ENCODE results near the gene OR10J5.
"Not testable (repeated sequence)": the region's sequence is repeated elsewhere in the genome, so short reads cannot be mapped to it uniquely, and the experiment has no call there.

Gene OR10J5

GRCh38 chr1:159548126-159548525 lies 12.3 kb upstream of the OR10J5 start:
- Histone ChIP-seq H4K20me1 (ENCODE audit: insufficient read depth, low read length) (no peaks in the 10 kb centered on the region), H3K27me3 (ENCODE audit: insufficient read depth, low read length, poor library complexity) (no peaks in the 10 kb centered on the region), H3K27ac (ENCODE audit: low read length) (no peak overlapping the region), H2AFZ (ENCODE audit: low read depth, low read length) (no peak overlapping the region), H3K36me3 (ENCODE audit: insufficient read depth, low read length) (no peaks in the 10 kb centered on the region), H3K79me2 (ENCODE audit: insufficient read depth, low read length) (no peaks in the 10 kb centered on the region), H3K4me2 (ENCODE audit: insufficient read depth, low read length) (no peak overlapping the region), H3K4me1 (ENCODE audit: insufficient read depth, low read length) (no peaks in the 10 kb centered on the region), H3K9ac (ENCODE audit: low read depth, low read length) (no peak overlapping the region), H3K4me3 (ENCODE audit: low read depth in 1 of 2, low read length in 2 of 2) (no peak overlapping the region), H3K9me3 (ENCODE audit: insufficient read depth, low read length, severe bottlenecking) (no peaks in the 10 kb centered on the region)
- no peak for TF ChIP-seq EZH2 (IDR thresholded peaks at IDR 0.05; ENCODE audit: borderline replicate concordance, low read depth, low read length, severe bottlenecking)
- TF ChIP-seq CTCF (IDR thresholded peaks at IDR 0.05; ENCODE audit: borderline replicate concordance, extremely low read depth, low read length, poor library complexity, severe bottlenecking) = no peak
- ATAC-seq (ENCODE audit: insufficient read depth, low read depth) (no peak), DNase-seq (no peak)

GRCh38 chr1:159532922-159533321 lies 2.9 kb downstream of the OR10J5 start:
- H2AFZ ChIP-seq (ENCODE audit: low read depth, low read length) = no peak overlapping the region
- H3K4me2 ChIP-seq (ENCODE audit: insufficient read depth, low read length) = no peak overlapping the region
- H3K4me3 ChIP-seq (ENCODE audit: low read depth in 1 of 2, low read length in 2 of 2) = no peak overlapping the region
- H3K79me2 ChIP-seq (ENCODE audit: insufficient read depth, low read length) = no peaks in the 10 kb centered on the region
- no peak overlapping the region for H3K27ac ChIP-seq (ENCODE audit: low read length)
- DNase-seq (no peak), ATAC-seq (ENCODE audit: insufficient read depth, low read depth) (no peak)
- H4K20me1 ChIP-seq (ENCODE audit: insufficient read depth, low read length) = no peaks in the 10 kb centered on the region
- TF ChIP-seq EZH2 (IDR thresholded peaks at IDR 0.05; ENCODE audit: borderline replicate concordance, low read depth, low read length, severe bottlenecking) (no peak), CTCF (IDR thresholded peaks at IDR 0.05; ENCODE audit: borderline replicate concordance, extremely low read depth, low read length, poor library complexity, severe bottlenecking) (no peak)
- H3K9ac ChIP-seq (ENCODE audit: low read depth, low read length) = no peak overlapping the region
- H3K9me3 ChIP-seq (ENCODE audit: insufficient read depth, low read length, severe bottlenecking) = no peaks in the 10 kb centered on the region
- no peaks in the 10 kb centered on the region for H3K36me3 ChIP-seq (ENCODE audit: insufficient read depth, low read length)
- no peaks in the 10 kb centered on the region for H3K4me1 ChIP-seq (ENCODE audit: insufficient read depth, low read length)
- peaks cover 4% of the 10 kb centered on the region for H3K27me3 ChIP-seq (ENCODE audit: insufficient read depth, low read length, poor library complexity)

- not testable (repeated sequence) for H3K9me3 ChIP-seq (ENCODE audit: insufficient read depth, low read length, severe bottlenecking); ATAC-seq (ENCODE audit: insufficient read depth, low read depth); H4K20me1 ChIP-seq (ENCODE audit: insufficient read depth, low read length); H3K27me3 ChIP-seq (ENCODE audit: insufficient read depth, low read length, poor library complexity); H3K79me2 ChIP-seq (ENCODE audit: insufficient read depth, low read length); H3K4me2 ChIP-seq (ENCODE audit: insufficient read depth, low read length); DNase-seq; H3K4me3 ChIP-seq (ENCODE audit: low read depth in 1 of 2, low read length in 2 of 2); H3K36me3 ChIP-seq (ENCODE audit: insufficient read depth, low read length); H3K4me1 ChIP-seq (ENCODE audit: insufficient read depth, low read length); H2AFZ ChIP-seq (ENCODE audit: low read depth, low read length); H3K27ac ChIP-seq (ENCODE audit: low read length); H3K9ac ChIP-seq (ENCODE audit: low read depth, low read length)
Measured at GRCh38 chr1:159524792-159525191, 11.0 kb downstream of the OR10J5 start.

- H3K4me1 ChIP-seq (ENCODE audit: insufficient read depth, low read length) = no peaks in the 10 kb centered on the region
- no peak overlapping the region for H3K4me3 ChIP-seq (ENCODE audit: low read depth in 1 of 2, low read length in 2 of 2)
- H3K27ac ChIP-seq (ENCODE audit: low read length) = no peak overlapping the region
- no peaks in the 10 kb centered on the region for H3K27me3 ChIP-seq (ENCODE audit: insufficient read depth, low read length, poor library complexity)
- no peaks in the 10 kb centered on the region for H3K79me2 ChIP-seq (ENCODE audit: insufficient read depth, low read length)
- H3K9me3 ChIP-seq (ENCODE audit: insufficient read depth, low read length, severe bottlenecking) = no peaks in the 10 kb centered on the region
- no peak overlapping the region for H2AFZ ChIP-seq (ENCODE audit: low read depth, low read length)
- DNase-seq = no peak
- ATAC-seq (ENCODE audit: insufficient read depth, low read depth) = no peak
- no peak overlapping the region for H3K4me2 ChIP-seq (ENCODE audit: insufficient read depth, low read length)
- no peaks in the 10 kb centered on the region for H3K36me3 ChIP-seq (ENCODE audit: insufficient read depth, low read length)
- TF ChIP-seq CTCF (IDR thresholded peaks at IDR 0.05; ENCODE audit: borderline replicate concordance, extremely low read depth, low read length, poor library complexity, severe bottlenecking) (no peak), EZH2 (IDR thresholded peaks at IDR 0.05; ENCODE audit: borderline replicate concordance, low read depth, low read length, severe bottlenecking) (no peak)
- H4K20me1 ChIP-seq (ENCODE audit: insufficient read depth, low read length) = no peaks in the 10 kb centered on the region
- no peak overlapping the region for H3K9ac ChIP-seq (ENCODE audit: low read depth, low read length)
Measured at GRCh38 chr1:159510229-159510541, 25.6 kb downstream of the OR10J5 start.
